CD14-positive monocyte (primary cell): ENCODE results near the gene ACADS. TPM values are rescaled to one million over a fixed set of nuclear protein-coding genes. Genes with fewer than 3 reads are reported as not detected.

ENCODE experiments used
- DNase-seq, 3 donors: peaks; one replicate each; pipeline ENCODE4 v3.0.0-alpha.2; 2011 to 2022
- H2AFZ ChIP-seq: 2 replicates; pipeline ENCODE4 v1.6.0; 2012; ENCODE audit warnings: mild to moderate bottlenecking, low read depth, low read length, inconsistent platforms; ENCODE audit not compliant: insufficient read depth, poor library complexity, severe bottlenecking
- H3K27ac ChIP-seq, 2 donors: 1 replicate in 1 of 2; 2 replicates in 1 of 2; pipeline ENCODE4 v1.5.1; 2012 to 2013; ENCODE audit warnings: low read length in 2 of 2, control low read depth in 1 of 2, inconsistent platforms in 1 of 2, low read depth in 1 of 2, mild to moderate bottlenecking in 1 of 2
- H3K27me3 ChIP-seq, 2 donors: one replicate each; pipeline versions ENCODE4 v1.6.0 to v1.6.1; 2011 to 2013; ENCODE audit warnings: low read length in 2 of 2; ENCODE audit not compliant: control insufficient read depth in 2 of 2, insufficient read depth in 2 of 2
- H3K36me3 ChIP-seq, 2 donors: replicated peaks in 1 of 2; 1 replicate in 1 of 2; 2 replicates in 1 of 2; pipeline versions ENCODE4 v1.5.1 to v1.6.1; 2012 to 2013; ENCODE audit warnings: low read length in 2 of 2, control low read depth in 1 of 2, inconsistent platforms in 1 of 2, mild to moderate bottlenecking in 1 of 2; ENCODE audit not compliant: insufficient read depth in 2 of 2, control insufficient read depth in 1 of 2
- H3K4me1 ChIP-seq, 2 donors: 1 replicate in 1 of 2; 2 replicates in 1 of 2; pipeline versions ENCODE4 v1.5.1 to v1.6.1; 2012 to 2013; ENCODE audit warnings: low read length in 2 of 2, control low read depth in 1 of 2, inconsistent platforms in 1 of 2, mild to moderate bottlenecking in 1 of 2, moderate library complexity in 1 of 2; ENCODE audit not compliant: insufficient read depth in 2 of 2, control insufficient read depth in 1 of 2
- H3K4me2 ChIP-seq: replicated peaks from 2 replicates; pipeline ENCODE3; 2012; ENCODE audit warnings: low read length, moderate library complexity, mild to moderate bottlenecking; ENCODE audit not compliant: poor library complexity, severe bottlenecking; ENCODE audit errors: extremely low read depth
- H3K4me3 ChIP-seq, 3 experiments: fragments of 200-600 bp in 1 of 3; sonication (generic) in 1 of 3; replicated peaks in 1 of 3; 1 replicate in 2 of 3; 2 replicates in 1 of 3; pipeline ENCODE4 v1.5.1; 2011 to 2013; ENCODE audit warnings: low read length in 3 of 3, mild to moderate bottlenecking in 3 of 3, control low read depth in 2 of 3, low read depth in 2 of 3, inconsistent platforms in 1 of 3, moderate library complexity in 1 of 3
- H3K79me2 ChIP-seq: 2 replicates; pipeline ENCODE4 v1.6.0; 2012; ENCODE audit warnings: mild to moderate bottlenecking, control low read depth, inconsistent platforms, low read length, moderate library complexity; ENCODE audit not compliant: insufficient read depth
- H3K9ac ChIP-seq: 2 replicates; pipeline ENCODE4 v1.6.0; 2017; ENCODE audit warnings: low read length, mild to moderate bottlenecking; ENCODE audit not compliant: insufficient read depth, poor library complexity, severe bottlenecking
- H3K9me3 ChIP-seq, 2 donors: replicated peaks in 1 of 2; 1 replicate in 1 of 2; 2 replicates in 1 of 2; pipeline versions ENCODE4 v1.5.1 to v1.6.1; 2012 to 2013; ENCODE audit warnings: low read length in 2 of 2, control low read depth in 1 of 2; ENCODE audit not compliant: control insufficient read depth in 1 of 2, insufficient read depth in 1 of 2
- H4K20me1 ChIP-seq: 2 replicates; pipeline ENCODE4 v1.6.0; 2012; ENCODE audit warnings: mild to moderate bottlenecking, low read length, control low read depth, moderate library complexity; ENCODE audit not compliant: insufficient read depth
- H3K27ac Mint-ChIP-seq, 7 donors: one replicate each; pipeline ENCODE4 v1.8.0; 2020; ENCODE audit warnings: mild to moderate bottlenecking in 7 of 7, mixed read lengths in 7 of 7, moderate library complexity in 6 of 7, inconsistent platforms in 2 of 7
- H3K27me3 Mint-ChIP-seq, 3 donors: one replicate each; pipeline ENCODE4 v1.8.0; 2021 to 2022; ENCODE audit warnings: low read depth in 3 of 3, mild to moderate bottlenecking in 3 of 3, mixed read lengths in 3 of 3, moderate library complexity in 3 of 3, inconsistent platforms in 1 of 3
- H3K36me3 Mint-ChIP-seq, 2 donors: one replicate each; pipeline ENCODE4 v1.8.0; 2020; ENCODE audit warnings: mixed read lengths in 2 of 2, inconsistent platforms in 1 of 2, mild to moderate bottlenecking in 1 of 2
- H3K4me1 Mint-ChIP-seq: one replicate; pipeline ENCODE4 v1.8.0; 2020; ENCODE audit warnings: mild to moderate bottlenecking, mixed read lengths
- H3K4me3 Mint-ChIP-seq, 2 donors: one replicate each; pipeline ENCODE4 v1.8.0; 2020; ENCODE audit warnings: mild to moderate bottlenecking in 2 of 2, mixed read lengths in 2 of 2, moderate library complexity in 1 of 2
- H3K9me3 Mint-ChIP-seq, 7 donors: one replicate each; pipeline ENCODE4 v1.8.0; 2020 to 2022; ENCODE audit warnings: mixed read lengths in 7 of 7, mild to moderate bottlenecking in 6 of 7, moderate library complexity in 6 of 7, inconsistent platforms in 2 of 7
- CTCF ChIP-seq: fragments of 200-600 bp; IDR thresholded peaks from one replicate; pipeline ENCODE4 v1.8.0; 2022; ENCODE audit warnings: antibody characterized with exemption, mild to moderate bottlenecking
- WGBS: methylation state at CpG from one replicate; pipeline ENCODE4 v1.1.5; 2013; ENCODE audit warnings: missing lambda C conversion rate; ENCODE audit not compliant: insufficient coverage; 5-methylcytosine and 5-hydroxymethylcytosine counted together
- intact Hi-C, 2 donors: fragments of 100-400 bp; cut with micrococcal nuclease; formaldehyde crosslinking; loops; one replicate each; pipeline versions ENCODE4 v1.15.0 to v1.15.1; 2023
- polyA plus RNA-seq, 3 donors: library from polyadenylated mRNA; depleted of rRNA in 1 of 3; unstranded in 2 of 3; stranded (reverse) in 1 of 3; fragments of 300-500 nt in 2 of 3; fragments of >200 nt in 1 of 3; fragmentation: Illumina TruSeq in 2 of 3; gene quantifications; 1 replicate in 2 of 3; 2 replicates in 1 of 3; pipeline ENCODE4 v1.2.3, GENCODE V29; 2012 to 2021

ACADS gene
- polyA plus RNA-seq, 3 donors, result 9.2 to 25.1 (median 18.2) TPM

GRCh38 chr12:120761519-120761934, 35.9 kb downstream of the ACADS start:
- Mint-ChIP-seq H3K27me3 (peaks cover 0 to 2% (median 0%) of the 10 kb centered on the region in 3 donors), H3K4me1 (no peaks in the 10 kb centered on the region), H3K36me3 (peaks cover 58 to 68% of the 10 kb centered on the region in 2 donors), H3K4me3 (no peak overlapping the region), H3K9me3 (peaks cover 0 to 3% (median 0%) of the 10 kb centered on the region in 7 donors), H3K27ac (peak overlapping the region in 2 of 7 donors; percentile 51 to 68)
- Histone ChIP-seq H3K4me2 (no peak overlapping the region), H3K27ac (peak overlapping the region in 1 of 2 donors; percentile 24), H3K36me3 (peaks cover 58 to 69% of the 10 kb centered on the region in 2 donors), H4K20me1 (no peaks in the 10 kb centered on the region), H3K79me2 (no peaks in the 10 kb centered on the region), H3K9me3 (no peaks in the 10 kb centered on the region), H2AFZ (no peak overlapping the region), H3K4me3 (no peak overlapping the region), H3K9ac (no peak overlapping the region), H3K4me1 (no peaks in the 10 kb centered on the region), H3K27me3 (no peaks in the 10 kb centered on the region)
- TF ChIP-seq CTCF, result no peak
- WGBS, result 100% methylated on average over 4 of the region's 9 CpGs
- DNase-seq, result no peak
- intact Hi-C loops, result no loop called here

- no peak overlapping the region for H3K27ac ChIP-seq
- WGBS, result no CpG with 5 or more reads among the region's 6 CpGs
Measured at GRCh38 chr12:120762086-120762485, 36.5 kb downstream of the ACADS start.

More at GRCh38 chr12:120762086-120762485, 36.5 kb downstream of the ACADS start:
- Histone ChIP-seq H2AFZ (no peak overlapping the region), H3K4me2 (no peak overlapping the region), H4K20me1 (no peaks in the 10 kb centered on the region), H3K4me1 (no peaks in the 10 kb centered on the region), H3K9ac (no peak overlapping the region), H3K36me3 (peaks cover 63 to 75% of the 10 kb centered on the region in 2 donors), H3K9me3 (no peaks in the 10 kb centered on the region), H3K27me3 (no peaks in the 10 kb centered on the region), H3K4me3 (no peak overlapping the region), H3K79me2 (no peaks in the 10 kb centered on the region)
- peak overlapping the region in 1 of 7 donors; percentile 64 for H3K27ac Mint-ChIP-seq
- no peak overlapping the region for H3K4me3 Mint-ChIP-seq
- no peak for TF ChIP-seq CTCF
- peaks cover 63 to 74% of the 10 kb centered on the region in 2 donors for H3K36me3 Mint-ChIP-seq
- no peaks in the 10 kb centered on the region for H3K4me1 Mint-ChIP-seq
- intact Hi-C loops, result no loop called here
- H3K27me3 Mint-ChIP-seq, result peaks cover 0 to 2% (median 0%) of the 10 kb centered on the region in 3 donors
- peaks cover 0 to 3% (median 0%) of the 10 kb centered on the region in 7 donors for H3K9me3 Mint-ChIP-seq
- DNase-seq, result no peak
